Raji (cell line): ENCODE results near the gene AUH.

ENCODE experiments used
- POLR2A ChIP-seq: IDR thresholded peaks from 2 replicates; pipeline ENCODE4 v1.6.1; 2011; ENCODE audit warnings: low read depth, low read length, control low read depth; ENCODE audit not compliant: insufficient read depth

Gene AUH

DNA sequence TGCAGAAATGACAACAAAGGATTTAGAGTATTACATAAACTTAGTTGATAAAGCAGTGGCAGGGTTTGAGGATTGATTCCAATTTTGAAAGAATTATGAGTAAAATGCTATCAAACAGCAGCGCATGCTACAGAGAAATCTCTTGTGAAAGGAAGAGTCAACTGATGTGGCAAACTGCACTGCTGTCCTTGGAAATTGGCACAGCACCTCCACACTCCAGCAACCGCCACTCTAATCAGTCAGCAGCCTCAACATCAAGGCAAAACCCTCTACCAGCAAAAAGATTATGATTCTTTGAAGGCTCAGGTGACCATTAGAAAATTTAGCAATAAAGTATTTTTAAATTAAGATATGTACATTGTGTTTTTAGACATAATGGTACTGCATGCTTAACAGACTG lies 66.4 kb downstream of the AUH start:
- no peak for TF ChIP-seq POLR2A

DNA sequence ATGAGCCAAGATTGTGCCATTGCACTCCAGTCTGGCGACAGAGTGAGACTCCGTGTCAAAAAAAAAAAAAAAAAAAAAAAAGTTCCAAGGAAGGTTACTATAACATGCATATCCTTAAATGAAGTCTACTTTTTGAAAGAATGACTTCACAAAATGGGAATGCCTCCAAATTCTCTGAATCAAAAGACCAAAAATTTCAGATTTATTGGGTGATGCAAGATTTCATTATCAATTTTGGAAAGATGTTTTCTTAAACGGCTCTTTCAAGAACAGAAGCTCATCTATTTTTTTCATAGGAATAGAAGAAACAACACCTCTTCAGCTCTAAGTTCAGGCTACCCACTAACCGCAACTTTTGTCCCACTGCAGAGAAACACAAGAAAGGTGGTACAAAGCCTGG lies 69.9 kb downstream of the AUH start:
- no peak for TF ChIP-seq POLR2A

- TF ChIP-seq POLR2A, result no peak
Observed at GRCh38 chr9:91289244-91289643, 72.5 kb downstream of the AUH start.

DNA sequence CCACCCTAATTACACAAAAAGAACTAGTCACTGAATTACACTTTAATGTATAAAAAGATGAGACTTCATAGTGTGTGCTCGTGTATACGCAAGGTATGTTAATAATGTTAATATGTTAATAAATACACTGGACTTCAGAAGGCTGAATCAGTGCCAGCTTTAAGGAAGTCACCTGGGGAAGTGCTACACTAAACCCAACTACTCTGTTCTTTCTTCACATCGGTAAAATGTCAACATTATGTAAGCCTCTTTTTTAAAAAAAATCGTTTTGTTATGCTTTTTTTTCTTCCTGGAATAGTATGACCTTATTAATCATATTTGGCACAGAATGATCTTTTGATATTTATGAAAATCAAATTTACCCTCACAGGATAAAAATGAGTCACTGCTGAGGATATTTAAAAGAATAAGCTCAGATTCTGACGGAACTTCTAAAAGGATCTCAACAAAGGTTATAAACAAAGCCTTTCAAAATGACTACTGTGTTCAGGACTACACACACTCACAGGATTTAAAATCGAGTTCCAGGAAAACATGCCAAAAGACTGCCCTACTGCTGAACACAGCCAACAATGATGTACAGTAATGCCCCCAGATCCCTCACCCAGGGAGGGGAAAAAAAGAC lies 75.9 kb downstream of the AUH start:
- no peak for TF ChIP-seq POLR2A

DNA sequence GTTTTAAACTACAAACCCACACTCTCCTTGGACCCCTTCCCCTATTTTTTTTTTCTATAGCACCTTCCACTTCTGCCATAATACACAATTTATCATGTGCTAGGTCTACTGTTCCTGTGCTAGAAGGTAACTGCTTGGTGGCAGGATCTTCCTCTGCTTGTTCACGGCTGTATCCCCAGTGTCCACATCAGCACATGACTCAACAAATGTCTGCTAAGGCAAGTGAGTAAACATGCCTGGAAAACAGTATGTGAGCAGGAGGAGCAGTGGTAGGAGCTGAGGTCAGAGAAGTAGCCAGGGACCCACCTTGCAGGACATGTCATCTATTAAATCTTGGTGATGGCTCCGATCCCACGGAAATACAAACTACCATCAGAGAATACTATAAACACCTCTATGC lies 79.4 kb downstream of the AUH start:
- TF ChIP-seq POLR2A, result no peak

DNA sequence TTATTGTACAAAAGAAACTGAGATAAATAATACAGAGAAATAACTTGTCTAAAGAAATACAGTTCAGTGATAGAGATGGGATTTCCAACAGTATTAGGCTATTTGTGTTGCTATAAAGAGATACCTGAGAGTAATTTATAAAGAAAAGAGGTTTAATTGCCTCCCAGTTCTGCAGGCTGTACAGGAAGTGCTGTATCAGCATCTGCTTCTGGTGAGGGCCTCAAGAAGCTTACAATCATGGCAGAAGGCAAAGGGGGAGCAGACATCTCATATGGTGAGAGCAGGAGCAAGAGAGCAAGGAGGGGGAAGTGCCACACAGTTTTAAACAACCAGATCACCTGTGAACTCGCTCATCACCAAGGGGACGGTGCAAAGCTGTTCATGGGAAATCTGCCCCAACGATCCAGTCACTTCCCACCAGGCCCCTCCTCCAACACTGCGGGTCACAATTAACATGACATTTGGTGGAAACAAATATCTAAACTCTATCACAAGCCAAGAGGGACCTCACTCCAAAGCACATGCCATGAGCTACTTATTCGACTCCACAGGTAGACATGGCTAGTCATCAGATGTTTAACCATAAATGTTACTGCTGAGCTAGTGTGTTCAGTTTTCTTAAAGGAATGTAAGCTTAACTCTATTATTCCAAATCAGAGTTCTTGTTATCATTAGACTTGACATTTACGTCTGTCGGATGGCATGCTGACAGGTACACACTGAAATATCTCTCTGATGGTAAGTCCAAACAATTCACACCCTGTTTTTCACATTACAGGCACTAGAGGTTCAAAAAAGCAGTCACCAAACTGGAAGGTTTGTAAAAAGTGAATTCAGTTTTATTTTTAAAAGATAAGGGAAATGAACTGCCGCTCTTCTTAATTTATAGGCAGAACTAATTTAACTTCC lies 82.2 kb downstream of the AUH start:
- no peak for TF ChIP-seq POLR2A

DNA sequence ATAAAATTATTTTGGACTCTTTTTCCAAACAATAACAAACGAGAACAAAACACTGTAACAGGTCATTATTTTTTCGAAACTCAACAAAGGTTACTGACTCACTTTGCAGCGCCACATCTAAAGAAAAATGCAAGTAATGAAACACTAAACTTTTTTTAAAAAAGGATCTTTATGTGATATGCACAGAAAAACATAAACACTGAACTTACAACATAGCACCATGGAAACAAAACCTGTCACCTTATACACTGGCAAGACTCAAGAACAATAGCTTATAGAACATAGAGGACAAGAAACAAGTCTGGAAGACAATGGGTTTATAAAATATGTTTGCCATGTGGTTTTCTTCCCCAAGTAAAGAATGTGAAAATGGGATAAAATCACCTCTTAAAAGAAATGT lies 85.2 kb downstream of the AUH start:
- no peak for TF ChIP-seq POLR2A

- TF ChIP-seq POLR2A, result no peak
Observed at GRCh38 chr9:91275655-91276054, 86.1 kb downstream of the AUH start.

DNA sequence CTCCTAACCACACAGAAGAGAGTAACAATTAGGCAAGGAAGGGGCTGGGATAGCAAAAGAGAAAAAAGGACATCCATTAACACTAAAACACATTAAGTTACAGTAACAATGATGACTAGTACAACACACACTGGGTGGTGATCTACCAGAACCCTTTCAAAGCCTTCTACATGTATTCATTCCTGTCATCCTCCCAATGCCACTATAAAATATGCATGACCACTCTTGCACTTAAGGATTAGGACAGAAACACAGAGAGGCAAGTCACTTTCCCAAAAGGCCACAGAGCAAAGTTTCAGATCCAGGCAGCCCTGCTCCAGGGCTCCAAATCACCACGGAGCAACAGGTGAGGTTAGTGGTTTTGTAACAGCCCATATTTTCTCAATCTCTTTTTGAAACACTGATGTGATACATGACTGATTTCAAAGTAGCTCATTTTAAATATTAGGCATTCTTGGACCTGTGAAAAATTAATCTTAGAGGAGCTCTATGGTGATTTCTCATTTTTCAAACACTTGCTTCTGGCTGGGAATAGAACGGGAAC lies 86.7 kb downstream of the AUH start:
- no peak for TF ChIP-seq POLR2A

DNA sequence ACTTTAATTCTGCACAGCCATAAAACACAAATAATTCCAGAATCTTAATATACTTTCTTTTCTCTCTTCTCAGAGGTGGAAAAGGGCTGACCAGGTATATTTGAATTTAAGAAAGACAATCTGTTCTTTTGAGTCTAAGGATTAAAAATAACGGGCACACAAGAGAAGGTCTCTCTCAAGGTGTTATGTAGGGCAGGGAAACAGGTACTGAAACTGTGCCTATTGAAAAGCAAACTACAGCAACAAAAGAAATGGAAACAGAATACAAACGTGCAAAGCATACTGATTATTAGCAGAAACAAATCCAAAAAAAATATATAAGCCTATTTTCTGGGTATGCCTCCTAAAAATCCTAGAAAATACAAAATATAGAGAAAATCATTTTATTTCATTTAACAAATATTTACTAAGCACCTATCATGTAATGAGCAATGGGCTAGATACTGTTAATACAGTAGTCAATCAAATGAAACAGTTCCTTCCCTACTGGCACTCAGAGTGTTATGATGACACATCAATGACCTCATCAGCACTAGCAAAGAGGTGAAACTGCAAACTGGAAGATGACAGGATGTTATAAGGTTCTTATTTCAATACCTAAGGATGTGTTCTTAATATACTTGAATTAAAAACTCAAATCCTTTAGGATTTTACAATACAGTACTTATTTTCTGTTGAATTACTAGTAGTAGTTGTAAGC lies 87.7 kb downstream of the AUH start:
- TF ChIP-seq POLR2A, result no peak

GRCh38 chr9:91271156-91271555 lies 90.6 kb downstream of the AUH start:
- TF ChIP-seq POLR2A, result no peak

DNA sequence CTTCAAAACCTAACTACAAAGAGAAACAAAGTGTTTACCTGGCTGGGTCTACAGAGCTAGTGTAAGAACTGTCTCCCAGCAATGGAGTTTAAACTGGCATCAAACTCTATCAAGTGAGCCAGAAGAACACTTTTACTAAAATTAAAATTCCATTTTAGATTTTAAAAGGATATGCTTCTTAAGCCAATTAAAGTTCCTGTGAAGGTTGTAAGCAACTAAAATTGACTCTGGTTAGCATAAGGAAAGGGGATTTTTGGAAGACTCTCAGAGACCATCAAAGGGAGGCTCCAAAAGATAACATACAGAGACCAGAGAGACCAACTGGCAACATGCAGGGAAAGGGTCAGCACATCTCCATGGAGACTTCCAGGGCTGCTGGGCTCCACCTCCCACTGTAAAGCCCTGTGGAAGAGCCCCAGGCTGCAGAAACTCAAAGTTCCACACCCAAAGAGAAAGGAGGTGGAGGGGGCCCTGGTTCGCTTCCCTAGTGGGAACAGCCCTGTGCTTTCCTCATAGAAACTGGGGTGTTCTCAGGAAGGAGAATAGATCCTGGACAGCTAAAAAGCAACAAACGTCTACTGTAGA lies 91.7 kb downstream of the AUH start:
- no peak for TF ChIP-seq POLR2A

- TF ChIP-seq POLR2A, result no peak
Observed at GRCh38 chr9:91266448-91266847, 95.3 kb downstream of the AUH start.

DNA sequence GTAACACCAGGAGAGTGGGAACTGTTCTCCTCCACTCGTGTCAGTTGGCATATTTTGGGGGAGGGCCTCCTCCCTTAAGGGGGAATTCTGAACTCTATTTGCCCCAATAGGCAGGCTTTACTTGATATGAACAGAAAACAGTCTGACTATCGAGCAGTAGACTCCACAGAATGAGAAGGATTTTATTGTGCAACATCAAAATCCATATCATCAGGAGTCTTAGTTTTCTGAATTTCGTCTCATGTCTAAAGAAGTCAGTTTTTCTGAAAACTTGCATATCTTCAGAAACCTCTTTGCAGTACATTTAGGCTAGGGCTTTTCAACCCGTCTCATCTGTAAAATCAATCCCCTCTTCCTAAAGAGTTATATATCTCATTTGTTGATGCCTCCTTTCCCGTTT lies 96.2 kb downstream of the AUH start:
- TF ChIP-seq POLR2A, result no peak

- no peak for TF ChIP-seq POLR2A
Observed at GRCh38 chr9:91261417-91261816, 100.3 kb downstream of the AUH start.
